EL (cell line): ENCODE measurements around the gene GLRX2.

Experiments used
- DNase-seq: peaks from one replicate; pipeline ENCODE4 v3.0.0-alpha.2; 2016

GLRX2 gene

DNA sequence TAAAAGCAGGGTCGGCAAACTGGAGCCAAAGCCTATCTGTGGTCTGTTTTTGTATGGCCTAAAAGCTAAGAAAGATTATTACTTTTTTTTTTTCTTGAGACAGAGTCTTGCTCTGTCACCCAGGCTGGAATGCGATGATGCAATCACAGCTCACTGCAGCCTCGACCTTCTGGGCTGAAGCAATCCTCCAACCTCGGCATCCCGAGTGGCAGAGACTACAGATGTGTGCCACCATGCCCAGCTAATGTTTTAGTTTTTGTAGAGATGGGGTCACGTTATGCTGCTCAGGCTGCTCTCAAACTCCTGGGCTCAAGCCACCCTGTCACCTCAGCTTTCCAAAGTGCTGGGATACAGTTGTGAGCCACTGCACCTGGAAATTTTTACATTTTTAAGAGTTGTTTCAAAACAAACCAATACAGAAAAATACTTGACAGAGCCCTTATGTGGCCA lies 6.5 kb upstream of the GLRX2 start:
- DNase-seq = peak; percentile 90

GRCh38 chr1:193110864-193111263 lies 5.7 kb upstream of the GLRX2 start:
- peak; percentile 19 for DNase-seq

DNA sequence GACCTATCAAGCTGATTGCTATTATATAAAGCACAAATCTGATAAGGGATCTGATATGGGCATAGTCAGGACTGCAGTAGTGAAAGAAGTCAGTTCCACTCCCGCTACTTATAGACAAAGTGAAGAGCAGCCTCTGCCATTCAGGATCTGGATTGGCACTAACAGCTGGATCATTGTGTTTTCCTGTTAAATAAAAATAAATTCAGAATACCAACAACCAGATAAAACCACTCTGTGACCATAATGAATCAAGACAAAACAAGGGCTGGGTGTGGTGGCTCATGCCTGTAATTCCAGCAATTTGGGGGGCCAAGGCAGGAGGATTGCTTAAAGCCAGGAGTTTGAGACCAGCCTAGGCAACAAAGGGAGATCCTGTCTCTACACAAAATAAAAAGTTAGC lies 5.0 kb upstream of the GLRX2 start:
- no peak for DNase-seq

- DNase-seq = no peak
These were observed 4.4 kb upstream of the GLRX2 start for GRCh38 chr1:193109619-193110018.

GRCh38 chr1:193108471-193108870 lies 3.3 kb upstream of the GLRX2 start:
- DNase-seq = no peak

GRCh38 chr1:193105821-193106177 lies 585 bp upstream of the GLRX2 start:
- no peak for DNase-seq

- peak; percentile 74 for DNase-seq
These were observed 710 bp downstream of the GLRX2 start for GRCh38 chr1:193104502-193104906.

DNA sequence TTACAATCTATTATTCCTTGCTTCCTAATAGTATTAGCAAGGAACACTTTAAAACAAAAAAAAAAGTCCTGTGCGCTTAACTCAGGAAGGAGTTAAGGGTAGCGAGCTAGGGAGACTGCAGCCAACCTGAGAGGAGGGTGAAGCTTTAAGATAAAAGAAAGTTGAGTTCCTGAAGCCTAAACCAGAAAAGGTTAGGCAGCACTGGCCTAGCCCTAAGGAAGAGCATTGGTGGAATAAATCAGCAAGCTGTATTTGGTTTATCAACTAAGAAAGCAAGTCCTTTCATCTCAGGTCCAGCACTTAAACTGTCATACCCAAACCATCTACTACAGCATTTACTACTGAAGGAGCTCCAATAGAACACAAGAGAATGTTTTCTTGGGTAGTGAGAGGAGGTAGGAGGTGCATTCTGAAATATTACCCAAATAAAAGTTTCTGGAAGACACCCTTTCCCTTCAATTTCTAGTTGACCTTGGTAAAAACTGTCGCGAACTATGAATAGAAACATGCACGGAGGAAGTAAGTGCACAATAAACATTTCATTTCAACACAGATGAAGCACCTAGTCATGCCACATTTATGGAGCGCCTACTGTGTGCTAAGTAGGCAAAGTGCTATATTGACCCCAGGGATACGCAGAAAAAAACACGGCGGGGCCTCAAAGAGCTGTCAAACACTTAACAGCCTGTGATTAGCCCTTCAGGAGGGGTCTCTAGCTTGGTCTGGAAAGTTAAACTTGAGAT lies 1.3 kb downstream of the GLRX2 start:
- no peak for DNase-seq

DNA sequence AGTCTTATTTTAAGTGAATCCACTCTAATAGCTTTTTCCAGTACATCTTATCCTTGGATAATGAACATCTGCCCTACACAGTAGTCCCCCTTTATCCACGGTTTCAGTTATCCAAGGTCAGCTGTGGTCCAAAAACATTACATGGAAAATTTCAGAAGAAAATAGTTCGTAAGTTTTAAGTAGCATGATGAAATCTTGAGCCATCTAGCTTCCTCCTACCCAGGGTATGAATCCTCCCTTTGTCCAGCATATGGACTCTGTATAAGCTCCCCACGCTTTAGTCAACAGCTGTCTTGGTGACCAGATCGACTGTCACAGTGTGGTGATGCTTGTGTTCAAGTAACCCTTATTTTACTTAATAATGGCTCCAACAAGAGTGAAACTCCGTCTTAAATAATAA lies 2.6 kb downstream of the GLRX2 start:
- DNase-seq = no peak

DNA sequence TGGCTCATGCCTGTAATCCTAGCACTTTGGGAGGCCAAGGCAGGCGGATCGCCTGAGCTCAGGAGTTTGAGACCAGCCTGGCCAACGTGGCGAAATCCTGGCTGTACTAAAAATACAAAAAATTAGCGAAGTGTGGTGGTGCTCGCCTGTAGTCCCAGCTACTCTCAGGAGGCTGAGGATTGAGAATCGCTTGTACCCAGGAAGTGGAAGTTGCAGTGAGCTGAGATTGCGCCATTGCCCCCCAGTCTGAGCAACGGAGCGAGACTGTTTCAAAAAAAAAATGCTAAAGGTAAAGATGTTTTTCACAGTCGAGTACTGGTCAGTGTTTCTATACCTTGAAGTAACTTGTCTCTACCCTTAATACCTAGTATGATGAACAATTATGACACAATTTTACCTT lies 11.1 kb downstream of the GLRX2 start:
- DNase-seq = no peak

DNA sequence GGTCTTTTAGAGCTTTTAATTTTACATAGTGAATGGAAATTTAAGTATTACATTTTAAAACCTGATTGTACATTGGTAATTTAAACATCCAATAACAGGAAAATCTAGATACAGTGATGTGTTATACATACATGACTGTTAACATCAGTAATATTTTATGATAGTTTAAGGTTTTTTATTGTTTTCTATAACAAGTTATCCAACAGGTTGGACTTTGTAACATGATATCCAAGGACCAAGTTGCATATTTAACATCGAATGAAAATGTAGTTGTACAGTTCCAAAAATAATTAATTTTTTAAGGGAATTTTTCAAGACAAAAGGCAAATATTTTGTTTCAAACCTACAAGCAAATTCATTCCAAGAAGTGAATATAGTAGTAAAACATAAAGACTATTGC lies 14.3 kb downstream of the GLRX2 start:
- DNase-seq = no peak

DNA sequence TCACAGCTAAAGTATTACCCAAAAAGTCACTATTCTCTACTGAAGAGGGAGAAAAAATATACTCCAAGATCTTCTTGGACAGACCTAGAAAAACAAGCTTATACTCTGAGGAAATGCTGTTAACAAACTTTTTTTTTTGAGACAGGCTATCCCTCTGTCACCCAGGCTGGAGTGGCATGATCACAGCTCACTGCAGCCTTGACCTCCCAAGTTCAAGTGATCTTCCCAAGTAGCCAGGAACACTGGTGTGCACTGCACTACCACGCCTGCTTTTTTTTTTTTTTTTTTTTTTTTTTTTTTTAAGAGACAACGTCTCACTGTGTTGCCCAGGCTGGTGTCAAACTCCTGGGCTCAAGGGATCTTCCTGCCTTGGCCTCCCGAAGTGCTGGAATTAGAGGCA lies 17.3 kb downstream of the GLRX2 start:
- DNase-seq = no peak

DNA sequence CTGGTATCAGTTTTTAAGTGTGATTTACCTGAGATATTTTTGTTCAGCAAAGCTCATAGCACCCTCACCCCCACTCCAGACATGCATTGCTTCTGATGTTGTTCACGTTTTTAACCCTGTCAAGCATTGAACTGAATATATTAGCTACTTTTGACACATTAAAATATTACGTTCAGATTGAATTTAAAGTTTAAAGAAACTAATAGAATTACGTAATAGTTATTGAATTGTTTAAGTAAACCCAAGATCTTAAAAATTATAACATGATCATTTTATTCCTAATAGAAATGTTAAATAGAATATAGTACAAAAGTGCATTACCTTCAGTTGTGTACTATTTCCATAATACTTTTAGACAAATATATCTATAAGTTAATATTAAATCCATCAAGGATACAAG lies 18.9 kb downstream of the GLRX2 start:
- DNase-seq = no peak

- no peak for DNase-seq
These were observed 20.0 kb downstream of the GLRX2 start for GRCh38 chr1:193085263-193085662.

- DNase-seq = no peak
These were observed 21.7 kb downstream of the GLRX2 start for GRCh38 chr1:193083365-193084088.

DNA sequence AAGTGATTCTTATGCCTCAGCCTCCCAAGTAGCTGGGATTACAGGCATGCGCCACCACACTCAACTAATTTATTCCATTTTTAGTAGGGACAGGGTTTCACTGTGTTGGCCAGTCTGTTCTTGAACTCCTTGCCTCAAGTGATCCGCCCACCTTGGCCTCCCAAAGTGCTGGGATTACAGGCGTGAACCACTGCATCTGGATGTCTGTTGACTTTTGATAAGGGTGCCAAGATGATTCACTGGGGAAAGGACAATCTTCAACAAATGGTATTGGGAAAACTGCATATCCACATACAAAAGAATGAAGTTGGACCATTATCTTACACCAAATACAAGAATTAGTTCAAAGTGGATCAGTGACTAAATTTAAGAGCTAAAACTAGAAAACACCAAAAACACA lies 26.0 kb downstream of the GLRX2 start:
- DNase-seq = no peak

DNA sequence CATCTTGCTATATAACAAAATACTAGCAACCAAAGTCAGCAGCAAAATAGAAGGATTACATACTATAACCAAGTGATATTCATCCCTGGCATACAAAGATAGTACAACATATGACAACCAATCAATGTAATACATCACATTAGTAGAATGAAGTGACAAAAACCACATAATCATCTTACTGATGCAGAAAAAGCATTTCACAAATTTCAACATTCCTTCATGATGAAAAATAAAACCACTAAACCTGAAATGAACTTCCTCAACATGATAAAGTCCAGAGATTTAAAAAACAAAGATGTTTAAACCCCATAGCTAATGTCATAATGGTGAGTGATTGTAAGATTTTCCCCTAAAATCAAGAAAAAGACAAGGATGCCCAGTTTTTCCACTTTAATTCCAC lies 27.2 kb downstream of the GLRX2 start:
- DNase-seq = peak; percentile 21

DNA sequence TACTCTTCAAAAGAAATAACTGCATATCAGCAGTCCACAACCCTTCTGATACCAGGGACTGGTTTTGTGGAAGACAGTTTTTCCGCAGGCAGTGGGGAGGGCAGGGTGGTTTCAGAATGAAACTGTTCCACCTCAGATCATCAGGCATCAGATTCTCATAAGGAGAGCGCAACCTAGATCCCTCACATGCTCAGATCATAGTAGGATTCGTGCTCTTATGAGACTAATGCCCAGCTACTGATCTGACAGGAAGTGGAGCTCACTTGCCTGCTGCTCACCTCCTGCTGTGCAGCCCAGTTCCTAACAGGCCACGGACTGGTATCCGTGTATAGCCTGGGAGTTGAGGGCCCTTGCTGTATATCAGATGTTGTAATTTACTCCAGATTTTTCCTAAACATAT lies 34.3 kb downstream of the GLRX2 start:
- DNase-seq = no peak

DNA sequence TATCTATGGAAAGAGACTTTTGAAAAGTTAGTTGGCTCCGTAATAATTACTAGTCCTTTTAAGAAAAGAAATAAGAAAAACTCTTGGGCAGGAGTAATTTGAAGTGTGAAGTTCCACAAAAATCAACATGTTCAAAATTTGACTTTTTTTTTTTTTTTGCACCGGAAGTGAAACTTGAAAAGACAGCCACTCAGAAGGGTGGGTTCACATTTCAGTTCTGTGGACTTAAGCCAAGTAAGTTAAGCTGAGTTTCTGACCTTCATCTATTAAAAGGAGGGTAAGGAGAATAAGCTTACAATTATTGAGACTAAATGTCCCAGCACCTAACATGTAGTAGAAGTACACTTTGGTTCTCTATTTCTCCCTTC lies 34.8 kb downstream of the GLRX2 start:
- DNase-seq = no peak

DNA sequence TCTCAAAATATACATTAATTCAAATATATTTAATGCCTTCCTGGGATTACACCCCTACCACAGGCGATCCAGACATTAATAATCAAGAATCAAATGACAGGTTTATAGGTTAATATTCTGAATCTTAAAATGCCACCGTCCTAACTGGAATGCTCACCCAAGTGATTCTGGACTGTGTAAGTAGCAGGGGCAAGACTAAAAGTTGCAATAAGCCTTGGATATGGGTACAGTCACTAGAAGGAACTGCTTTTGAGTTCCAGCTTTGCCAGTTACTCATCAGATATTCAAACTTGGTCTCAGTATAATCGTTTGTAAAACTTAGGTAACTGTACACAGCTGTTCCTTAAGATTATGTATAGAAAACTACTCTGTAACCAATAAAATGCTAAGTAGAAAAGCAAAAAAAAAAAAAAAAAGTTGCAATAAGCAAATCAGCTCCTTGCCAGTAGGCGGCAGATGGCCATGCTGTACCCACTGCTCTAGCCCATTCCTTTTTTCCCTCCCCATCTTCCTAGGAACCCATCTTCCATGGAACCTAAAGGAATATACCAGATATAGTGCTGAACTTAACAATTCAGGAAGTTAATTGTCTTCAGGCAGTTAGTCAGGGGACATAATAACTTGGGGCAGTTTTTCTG lies 35.3 kb downstream of the GLRX2 start:
- DNase-seq = peak; percentile 13

- no peak for DNase-seq
These were observed 37.2 kb downstream of the GLRX2 start for GRCh38 chr1:193068013-193068412.

- DNase-seq = no peak
These were observed 38.6 kb downstream of the GLRX2 start for GRCh38 chr1:193066606-193067005.

GRCh38 chr1:193065954-193066353 lies 39.3 kb downstream of the GLRX2 start:
- DNase-seq = no peak
